GOT3 (cell line): ENCODE measurements around the gene MEIOB.
"Not testable (repeated sequence)": the region's sequence is repeated elsewhere in the genome, so short reads cannot be mapped to it uniquely, and the experiment has no call there.

Experiments
- DNase-seq: peaks from one replicate; lab custom pipeline; 2025; ENCODE audit warnings: mixed read lengths; lab: John Stamatoyannopoulos, UW

MEIOB gene

DNA sequence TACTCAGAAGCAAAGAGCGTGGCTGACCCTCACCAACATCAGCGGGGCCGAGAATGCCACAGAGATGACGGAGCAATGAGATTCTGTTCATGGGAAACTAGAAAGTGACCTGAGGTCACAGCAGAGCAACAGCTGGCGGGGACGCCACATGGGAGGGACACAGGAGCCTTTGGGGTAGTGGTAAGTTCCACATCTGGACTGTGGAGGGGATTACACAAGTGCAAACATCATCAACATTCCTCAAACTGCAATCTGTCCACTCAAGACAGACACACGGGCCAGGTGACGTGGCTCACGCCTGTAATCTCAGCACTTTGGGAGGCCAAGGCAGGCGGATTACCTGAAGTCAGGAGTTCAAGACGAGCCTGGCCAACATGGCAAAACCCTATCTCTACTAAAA lies 56.5 kb downstream of the MEIOB start:
- DNase-seq: no peak

DNA sequence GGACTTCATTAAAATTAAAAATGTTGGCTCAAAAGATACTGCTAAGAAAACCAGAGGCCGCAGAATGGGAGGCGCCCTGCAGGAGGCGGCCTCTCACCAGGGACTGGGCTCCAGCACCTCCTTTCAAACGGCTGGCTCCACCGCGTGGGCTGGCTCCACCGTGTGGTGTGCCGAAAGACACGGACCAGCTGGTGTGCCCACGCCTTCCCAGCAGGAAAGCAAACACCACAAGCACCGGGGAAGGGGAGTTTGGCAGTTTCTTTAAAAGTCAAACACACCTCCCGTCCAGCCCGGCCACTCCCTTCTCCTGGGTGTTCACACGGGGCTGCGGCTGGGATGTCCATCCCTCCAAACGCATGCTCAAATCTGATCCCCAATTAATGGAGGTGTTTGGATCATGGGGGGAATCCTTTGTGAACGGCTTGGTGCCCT lies 59.2 kb downstream of the MEIOB start:
- DNase-seq: peak; percentile 30

- DNase-seq: no peak
Measured at GRCh38 chr16:1810536-1810935, 61.4 kb downstream of the MEIOB start.

- no peak for DNase-seq
Measured at GRCh38 chr16:1810106-1810505, 61.9 kb downstream of the MEIOB start.

DNA sequence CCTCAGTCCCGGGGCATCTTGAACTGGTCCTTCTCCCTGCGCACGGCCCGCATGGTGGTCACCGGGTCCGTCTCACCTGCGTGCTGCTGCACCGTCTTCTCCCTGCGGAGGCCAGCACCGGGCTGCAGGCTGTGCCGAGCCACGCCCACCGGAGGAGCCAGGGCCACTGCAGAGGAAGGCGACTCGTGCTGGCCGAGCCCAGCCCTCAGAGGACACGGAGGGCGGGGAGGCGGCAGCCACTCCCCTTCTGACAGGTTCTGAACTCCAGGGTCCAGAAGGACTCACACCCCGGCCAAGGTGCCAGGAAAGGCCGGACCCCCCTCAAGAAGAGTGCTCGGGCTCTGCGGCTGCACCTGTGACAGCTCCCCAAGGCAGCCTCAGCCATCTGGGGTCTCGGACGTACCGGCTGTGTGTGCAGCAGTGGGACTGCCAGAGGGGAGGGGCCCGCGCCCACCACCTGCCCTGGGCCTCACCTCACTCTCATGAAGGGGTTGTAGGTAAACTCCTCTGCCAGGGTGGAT lies 62.6 kb downstream of the MEIOB start:
- DNase-seq: no peak

DNA sequence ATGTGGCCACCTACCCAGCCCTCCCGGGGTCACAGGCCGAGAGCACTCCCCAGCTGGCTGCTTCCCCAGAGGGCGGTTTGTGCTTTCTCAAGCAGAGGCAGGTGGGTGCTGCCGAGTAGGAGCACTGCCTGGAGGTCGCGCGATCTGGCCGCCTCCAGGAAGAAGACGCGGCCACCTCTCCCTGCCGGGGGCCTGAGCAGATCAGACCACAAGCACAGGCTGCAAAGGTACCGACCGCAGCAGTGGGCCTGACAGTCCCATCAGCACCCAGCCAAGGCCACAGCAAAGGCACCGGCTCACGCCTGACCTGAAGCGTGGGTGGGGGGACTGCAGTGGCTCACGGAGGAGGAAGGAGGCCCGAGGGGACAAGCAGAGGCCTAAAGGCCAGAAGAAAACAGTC lies 63.3 kb downstream of the MEIOB start:
- no peak for DNase-seq

- DNase-seq: no peak
Measured at GRCh38 chr16:1807626-1808025, 64.3 kb downstream of the MEIOB start.

GRCh38 chr16:1800701-1801100 lies 71.3 kb downstream of the MEIOB start:
- DNase-seq: no peak

GRCh38 chr16:1799263-1799662 lies 72.7 kb downstream of the MEIOB start:
- not testable (repeated sequence) for DNase-seq

DNA sequence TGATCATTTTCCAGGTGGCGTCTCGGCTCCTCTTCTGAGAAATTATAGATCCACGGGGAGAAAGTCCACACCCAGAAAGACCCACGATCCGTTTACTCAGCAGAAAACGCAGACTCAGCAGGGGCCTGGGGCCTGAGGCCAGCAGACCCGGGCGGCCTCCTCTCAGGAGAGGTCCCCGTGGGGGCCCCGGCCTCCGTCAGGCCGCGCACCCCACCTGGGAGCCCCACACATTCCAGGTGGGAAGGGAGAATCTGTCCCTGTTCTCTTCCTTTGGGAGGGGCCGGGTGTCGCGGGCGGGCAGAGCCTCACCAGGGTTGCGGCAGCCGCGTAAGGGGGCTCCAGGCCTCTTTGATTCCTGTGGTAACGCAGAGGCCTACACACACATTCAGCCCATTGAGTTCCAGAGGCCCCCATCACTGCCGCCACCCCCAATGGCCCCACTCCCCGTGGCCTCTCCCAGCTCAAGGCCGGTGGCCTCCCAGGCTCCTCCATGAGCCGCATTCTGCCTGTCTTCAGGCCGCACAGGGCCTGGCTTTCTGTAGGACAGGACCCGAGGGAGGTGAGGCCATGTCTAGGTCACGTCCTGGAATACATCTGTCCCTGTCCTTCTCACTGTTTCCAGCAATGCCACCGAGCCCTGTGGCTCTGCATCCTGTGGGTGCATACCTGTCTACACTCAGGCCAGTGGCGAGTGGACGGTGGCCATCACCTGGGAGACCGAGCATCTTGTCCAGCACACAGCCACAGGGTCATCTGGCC lies 76.9 kb downstream of the MEIOB start:
- no peak for DNase-seq

DNA sequence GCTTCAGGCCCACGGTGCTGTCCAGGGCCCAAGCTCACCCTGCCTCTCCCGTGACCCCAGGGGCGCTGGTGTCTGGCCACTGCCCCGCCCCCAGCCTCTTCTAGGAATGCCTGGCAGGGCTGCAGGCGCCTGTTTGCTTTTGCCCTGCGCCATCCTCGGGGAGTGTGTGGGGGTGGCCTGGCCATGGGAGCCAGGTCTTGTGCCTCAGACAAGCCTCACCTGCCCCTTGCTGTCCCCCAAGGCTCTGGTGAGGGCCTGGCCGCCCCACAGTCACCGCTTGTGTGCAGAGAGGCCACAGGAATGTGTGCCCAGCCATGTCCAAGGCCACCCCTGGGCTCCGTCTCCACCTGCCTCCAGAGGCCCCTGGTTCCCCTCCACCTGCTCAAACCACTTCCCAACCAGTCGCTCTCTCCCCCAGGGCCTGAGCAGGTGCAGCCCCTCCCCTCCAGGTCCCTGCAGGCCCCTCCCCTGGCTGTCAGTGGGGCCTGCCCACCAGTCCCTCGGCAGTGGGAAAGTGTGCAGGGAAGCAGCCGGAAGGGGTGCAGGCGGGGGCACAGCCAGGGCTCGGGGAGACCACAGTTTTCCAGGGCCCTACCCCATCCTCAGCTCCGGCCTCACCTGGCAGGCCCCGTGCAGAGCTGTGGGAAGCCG lies 77.6 kb downstream of the MEIOB start:
- no peak for DNase-seq

DNA sequence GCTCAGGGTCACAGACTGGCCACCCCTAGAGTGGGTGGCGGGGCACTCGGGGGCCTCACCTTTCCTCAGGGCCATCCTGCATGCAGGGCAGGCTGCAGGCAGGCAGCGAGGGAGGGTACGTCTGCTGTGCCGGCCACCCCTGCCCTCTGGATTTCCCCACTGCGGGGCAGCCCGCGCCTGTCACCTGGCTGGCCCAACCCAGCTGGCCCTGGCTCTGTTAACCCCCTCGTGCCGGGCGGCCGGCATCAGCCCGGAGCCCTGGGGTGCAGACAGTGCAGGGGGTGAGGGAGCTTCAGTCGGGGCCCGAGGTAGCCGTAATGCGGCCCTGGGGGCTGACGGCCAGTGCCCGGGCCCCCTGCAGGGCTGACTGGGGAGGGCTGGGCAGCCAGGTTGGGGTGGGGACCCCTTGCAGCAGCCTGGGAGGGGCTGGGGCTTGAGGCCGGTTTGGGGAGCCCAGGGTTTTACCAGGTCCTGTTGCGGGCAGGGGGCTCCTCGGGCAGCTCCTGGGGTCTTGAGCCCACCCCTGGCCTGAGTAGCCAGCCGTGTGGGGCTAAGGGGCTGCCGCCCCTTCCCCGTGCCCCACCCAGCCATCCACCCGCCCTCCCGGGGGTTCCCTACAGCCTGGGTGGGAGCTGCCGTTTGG lies 78.3 kb downstream of the MEIOB start, which contains the start of gene IGFALS:
Gene IGFALS, minus strand, starts transcription at position 128 of the 643 bp plus-strand sequence. Its CDS starts 53 bp downstream, at position 75.
- DNase-seq: no peak

- no peak for DNase-seq
Measured at GRCh38 chr16:1792836-1793577, 79.0 kb downstream of the MEIOB start.

DNA sequence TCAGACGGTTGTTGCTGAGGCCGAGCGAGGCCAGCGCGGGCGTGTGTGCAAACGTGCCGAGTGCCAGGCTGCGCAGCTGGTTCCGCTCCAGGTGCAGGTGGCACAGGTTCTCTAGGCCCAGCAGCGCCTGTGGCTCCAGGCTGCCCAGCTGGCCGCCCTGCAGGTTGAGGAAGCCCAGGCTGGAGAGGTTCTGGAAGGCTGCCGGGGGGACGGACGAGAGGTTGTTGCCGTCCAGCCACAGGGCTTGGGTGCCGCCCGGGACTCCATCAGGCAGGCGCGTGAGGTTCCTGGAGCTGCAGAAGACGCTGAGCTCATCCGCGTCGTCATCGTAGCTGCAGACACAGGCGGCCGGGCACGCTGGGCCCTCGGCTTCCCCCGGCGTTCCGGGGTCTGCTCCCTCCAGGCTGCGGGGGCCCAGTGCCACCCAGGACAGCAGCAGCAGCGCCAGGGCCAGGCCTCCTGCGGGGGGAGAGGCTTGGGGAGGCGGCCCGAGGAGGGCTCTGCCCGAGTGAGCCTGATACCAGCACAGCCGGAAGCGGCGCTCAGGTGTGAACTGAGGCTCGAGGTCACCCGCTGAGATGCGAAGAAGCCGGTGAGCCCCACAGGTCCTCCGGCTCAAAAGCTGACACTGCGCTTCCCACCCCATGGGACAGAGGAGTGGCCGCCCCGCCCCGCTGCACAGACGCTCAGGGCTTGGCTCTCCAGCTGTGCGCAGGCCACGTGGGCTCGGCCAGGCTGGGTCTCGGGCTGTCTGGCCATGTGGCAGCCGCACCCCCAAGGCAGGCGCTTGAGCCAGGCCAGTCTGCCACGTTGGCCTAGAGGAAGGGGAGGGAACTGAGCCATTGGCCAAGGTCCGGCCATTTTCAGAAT lies 79.8 kb downstream of the MEIOB start:
- DNase-seq: no peak

DNA sequence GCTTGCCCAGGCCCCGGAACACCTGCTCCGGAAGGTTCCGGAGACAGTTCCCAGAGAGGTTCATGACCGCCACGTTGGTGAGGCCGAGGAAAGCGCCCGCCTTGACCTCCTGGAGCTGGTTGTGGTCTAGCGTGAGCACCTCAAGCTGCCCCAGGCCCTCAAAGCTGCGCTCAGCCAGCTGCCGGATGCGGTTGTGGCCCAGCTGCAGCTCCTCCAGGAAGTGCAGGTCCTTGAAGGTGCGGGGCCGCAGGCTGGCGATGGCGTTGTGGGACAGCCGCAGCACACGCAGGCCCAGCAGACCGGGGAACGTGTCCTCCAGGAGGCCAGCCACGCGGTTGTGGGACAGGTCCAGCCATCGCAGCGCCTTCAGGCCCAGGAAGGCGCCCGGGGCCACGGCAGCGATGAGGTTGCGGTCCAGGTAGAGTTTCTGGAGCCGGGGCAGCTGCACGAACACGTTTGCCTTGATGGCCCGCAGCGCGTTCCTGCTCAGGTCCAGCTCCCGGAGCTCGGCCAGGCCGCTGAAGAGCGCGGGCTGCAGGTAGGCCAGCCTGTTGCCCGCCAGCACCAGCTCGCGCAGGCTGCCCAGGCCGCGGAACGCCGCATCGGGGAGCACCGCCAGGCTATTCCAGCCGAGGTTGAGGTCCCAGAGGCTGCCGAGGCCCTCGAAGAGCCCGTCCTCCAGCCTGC lies 80.6 kb downstream of the MEIOB start:
- no peak for DNase-seq

- DNase-seq: no peak
Measured at GRCh38 chr16:1790611-1791255, 81.2 kb downstream of the MEIOB start.

- no peak for DNase-seq
Measured at GRCh38 chr16:1790261-1790610, 81.7 kb downstream of the MEIOB start.

DNA sequence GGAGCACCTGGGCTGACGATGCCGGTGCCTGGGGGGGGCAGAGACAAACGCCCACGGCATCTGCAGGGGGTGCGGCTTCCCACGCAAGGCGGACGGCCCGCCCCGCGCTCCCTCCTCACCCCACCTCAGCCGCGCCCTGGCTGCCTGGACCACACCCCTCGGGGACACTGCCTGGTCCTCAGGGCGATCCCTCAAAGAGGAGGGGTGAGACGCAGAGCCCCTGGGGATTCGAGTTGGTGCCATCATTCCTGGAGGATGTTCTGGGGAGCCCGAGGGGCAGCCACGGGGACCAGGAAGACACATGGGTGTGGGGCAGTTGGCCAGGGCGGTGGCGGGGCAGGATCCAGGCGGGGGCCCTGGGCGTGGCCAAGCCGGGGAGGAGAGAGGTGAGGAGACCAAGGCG lies 82.3 kb downstream of the MEIOB start:
- DNase-seq: no peak

DNA sequence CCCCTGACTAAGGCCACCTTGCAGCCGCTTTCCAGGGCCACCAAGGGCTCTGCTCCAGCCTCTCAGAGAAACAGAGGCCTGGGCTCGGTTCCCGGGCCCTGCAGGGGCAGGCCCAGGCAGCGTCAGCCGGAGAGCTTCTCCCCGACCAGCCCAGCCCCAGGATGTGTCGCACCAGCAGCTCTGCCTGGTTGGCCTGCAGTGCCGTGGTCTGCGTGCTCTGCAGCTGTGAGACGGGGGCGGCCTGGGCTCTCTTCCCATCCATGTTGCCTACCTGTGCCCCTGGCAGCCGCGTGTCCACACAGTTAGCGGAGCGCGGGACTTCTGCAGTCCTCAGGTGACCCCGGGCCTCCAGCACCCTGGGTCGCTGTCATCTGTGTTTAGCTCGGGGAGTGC lies 83.3 kb downstream of the MEIOB start:
- DNase-seq: no peak

DNA sequence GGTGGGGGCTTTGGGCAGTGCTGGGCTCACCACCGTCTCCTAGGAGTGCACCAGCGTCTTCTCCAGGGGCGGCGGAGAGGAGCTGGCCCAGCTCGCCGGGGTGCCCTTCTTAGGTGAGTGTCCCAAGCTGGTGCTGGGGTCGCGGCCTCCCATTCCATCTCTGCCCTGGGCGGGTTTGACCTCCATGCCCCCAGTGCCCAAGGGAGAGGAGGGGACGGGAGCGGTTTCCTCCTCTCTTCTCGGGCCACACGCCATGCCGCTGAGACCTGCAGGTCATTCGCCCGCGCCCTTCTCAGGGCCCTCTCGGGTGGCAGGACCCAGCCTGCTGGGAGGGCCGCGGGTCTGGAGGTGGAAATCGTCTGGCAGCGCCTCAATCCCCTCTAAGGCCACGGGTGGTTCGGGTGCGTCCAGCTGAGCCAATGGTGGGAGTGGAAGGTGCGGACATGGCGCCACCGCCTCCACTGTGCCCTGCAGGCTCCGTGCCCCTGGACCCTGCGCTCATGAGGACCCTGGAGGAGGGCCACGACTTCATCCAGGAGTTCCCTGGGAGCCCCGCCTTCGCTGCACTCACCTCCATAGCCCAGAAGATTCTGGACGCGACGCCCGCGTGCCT lies 83.8 kb downstream of the MEIOB start:
- DNase-seq: no peak
